AG10803 (cell line): ENCODE measurements around the gene FUT7.

Experiments used
- DNase-seq: peaks from one replicate; pipeline ENCODE4 v3.0.0; 2010; ENCODE audit warnings: low read depth
- H3K4me3 ChIP-seq: 2 replicates; pipeline ENCODE4 v1.5.1; 2011; ENCODE audit warnings: mild to moderate bottlenecking, low read length, control low read depth
- CTCF ChIP-seq: conservative IDR thresholded peaks from 2 replicates; pipeline ENCODE4 v1.5.1; 2011; ENCODE audit warnings: mild to moderate bottlenecking, low read length, control low read depth, inconsistent platforms

FUT7 gene

DNA sequence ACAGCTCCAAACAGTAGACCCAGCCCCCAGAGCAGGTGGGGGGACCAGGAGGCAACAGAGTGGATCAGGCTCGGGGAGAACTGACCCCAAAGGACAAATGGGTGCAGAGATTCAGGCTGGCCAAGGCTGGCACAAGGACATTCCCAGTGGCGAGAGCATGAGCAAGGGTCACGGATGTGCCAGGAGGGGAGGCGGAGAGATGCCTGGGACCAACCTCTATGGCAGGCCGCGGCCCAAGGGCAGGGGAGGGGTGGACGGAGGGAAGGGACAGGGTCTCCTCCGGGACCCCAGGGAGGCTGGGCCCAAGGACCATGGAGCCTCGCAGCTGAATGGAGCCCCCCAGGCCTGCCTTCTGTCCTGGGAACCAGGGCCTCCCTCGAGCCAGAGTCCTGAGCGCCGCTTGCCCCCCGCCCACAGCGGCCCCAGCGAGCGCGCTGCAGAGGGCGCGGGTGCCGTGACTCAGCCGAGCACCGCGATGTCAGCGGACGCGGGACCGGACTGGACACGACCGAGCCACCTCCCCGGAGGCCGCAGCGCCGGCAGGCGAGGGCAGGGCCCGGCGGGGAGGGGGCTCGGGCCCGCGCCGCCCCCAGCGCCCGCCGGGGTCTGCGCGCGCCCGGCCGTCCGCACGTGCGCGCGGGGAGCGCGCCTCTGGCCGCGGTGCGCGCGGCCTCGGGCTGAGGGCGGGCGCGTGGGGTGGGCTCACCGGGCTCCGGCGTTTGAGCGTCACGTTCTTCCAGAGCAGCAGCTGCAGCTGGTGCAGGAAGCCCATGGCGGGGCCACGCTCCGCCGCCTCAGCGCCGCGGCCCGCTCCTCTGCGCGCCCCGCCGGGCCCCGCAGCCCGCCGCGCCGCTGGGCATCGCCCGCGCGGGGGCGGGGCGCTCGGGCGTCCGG is 4.3 kb downstream of the FUT7 start, which contains the start of gene ABCA2:
ABCA2 (minus strand) TSS at position 869 of the 894 bp plus-strand sequence; CDS start at position 772, 97 bp downstream.
- H3K4me3 ChIP-seq = peak within 1 kb of the TSS; percentile 59
- no peak for TF ChIP-seq CTCF
- DNase-seq = peak; percentile 12

- H3K4me3 ChIP-seq = peak overlapping the region; percentile 59
- no peak for DNase-seq
- TF ChIP-seq CTCF = no peak
Observed at GRCh38 chr9:137026828-137027227, 5.1 kb downstream of the FUT7 start.

DNA sequence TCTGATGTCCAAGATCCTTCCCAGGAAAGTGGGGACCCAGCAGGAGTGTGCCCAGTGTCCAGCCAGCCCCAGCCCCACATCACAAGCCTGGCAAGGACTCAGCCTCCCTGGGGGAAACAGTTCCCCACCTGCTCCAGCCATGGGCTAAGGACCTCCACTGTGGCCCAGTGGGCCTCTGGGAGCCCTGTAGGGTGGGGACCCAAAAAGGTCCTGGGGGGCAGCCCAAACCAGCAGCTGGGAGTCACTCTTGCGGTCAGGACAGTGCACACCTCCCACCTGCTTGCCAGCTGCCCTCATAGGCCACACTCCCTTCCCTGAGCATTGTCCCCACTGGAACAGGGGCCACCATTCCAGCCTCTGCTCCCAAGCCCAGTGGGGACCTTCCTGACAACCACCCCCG is 5.5 kb downstream of the FUT7 start:
- H3K4me3 ChIP-seq = no peak overlapping the region
- no peak for DNase-seq
- TF ChIP-seq CTCF = no peak

DNA sequence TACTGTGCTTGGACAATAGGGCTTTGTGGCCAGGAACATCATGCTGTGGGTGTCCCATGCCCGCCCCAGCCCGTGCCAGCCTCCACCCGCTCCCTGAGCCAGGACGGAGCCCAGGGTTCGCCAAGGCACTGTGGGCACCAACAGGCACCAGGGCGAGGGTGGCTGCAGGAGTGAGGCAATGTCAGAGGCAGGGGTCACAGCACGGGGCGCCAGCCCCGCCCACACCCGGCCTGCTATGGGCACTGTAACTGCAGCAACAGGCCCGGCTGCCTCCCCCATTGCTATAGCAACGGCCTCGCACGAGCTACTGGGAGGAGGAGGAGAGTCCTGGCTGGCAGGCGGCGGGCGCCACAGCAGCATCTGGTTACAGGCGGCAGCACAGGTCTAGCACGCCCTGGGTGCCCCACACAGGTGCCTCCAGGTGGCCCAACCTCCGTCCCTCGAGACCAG is 6.3 kb downstream of the FUT7 start:
- no peak for TF ChIP-seq CTCF
- DNase-seq = no peak
- no peak overlapping the region for H3K4me3 ChIP-seq

- no peak overlapping the region for H3K4me3 ChIP-seq
- no peak for DNase-seq
- no peak for TF ChIP-seq CTCF
Observed at GRCh38 chr9:137023583-137023991, 8.3 kb downstream of the FUT7 start.

DNA sequence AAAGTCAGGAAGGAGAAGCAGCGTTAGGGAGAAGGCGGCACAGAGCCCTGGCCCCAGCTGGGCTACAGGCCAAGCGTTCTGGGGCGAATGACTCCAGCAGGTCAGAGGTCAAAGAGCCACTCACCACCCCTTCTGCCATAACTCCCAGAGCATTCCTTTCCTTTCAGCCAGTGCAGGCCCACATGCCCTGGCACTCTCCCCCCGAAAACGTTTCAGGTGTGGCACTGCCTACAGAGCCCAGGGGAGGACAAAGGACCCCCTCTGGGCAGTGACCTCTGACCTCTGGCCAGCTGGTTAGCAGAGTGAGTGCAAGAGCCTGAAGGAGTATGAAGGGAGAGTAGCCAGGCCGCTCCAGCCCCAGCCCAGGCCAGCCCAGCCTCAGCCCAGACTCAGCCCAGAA is 8.7 kb downstream of the FUT7 start:
- no peak for DNase-seq
- no peak for TF ChIP-seq CTCF
- H3K4me3 ChIP-seq = no peak overlapping the region

GRCh38 chr9:137022662-137023008 is 9.3 kb downstream of the FUT7 start:
- H3K4me3 ChIP-seq = no peak overlapping the region
- DNase-seq = no peak
- TF ChIP-seq CTCF = no peak
